Measurements from ENCODE around the gene TALDO1.

TALDO1 gene

DNA sequence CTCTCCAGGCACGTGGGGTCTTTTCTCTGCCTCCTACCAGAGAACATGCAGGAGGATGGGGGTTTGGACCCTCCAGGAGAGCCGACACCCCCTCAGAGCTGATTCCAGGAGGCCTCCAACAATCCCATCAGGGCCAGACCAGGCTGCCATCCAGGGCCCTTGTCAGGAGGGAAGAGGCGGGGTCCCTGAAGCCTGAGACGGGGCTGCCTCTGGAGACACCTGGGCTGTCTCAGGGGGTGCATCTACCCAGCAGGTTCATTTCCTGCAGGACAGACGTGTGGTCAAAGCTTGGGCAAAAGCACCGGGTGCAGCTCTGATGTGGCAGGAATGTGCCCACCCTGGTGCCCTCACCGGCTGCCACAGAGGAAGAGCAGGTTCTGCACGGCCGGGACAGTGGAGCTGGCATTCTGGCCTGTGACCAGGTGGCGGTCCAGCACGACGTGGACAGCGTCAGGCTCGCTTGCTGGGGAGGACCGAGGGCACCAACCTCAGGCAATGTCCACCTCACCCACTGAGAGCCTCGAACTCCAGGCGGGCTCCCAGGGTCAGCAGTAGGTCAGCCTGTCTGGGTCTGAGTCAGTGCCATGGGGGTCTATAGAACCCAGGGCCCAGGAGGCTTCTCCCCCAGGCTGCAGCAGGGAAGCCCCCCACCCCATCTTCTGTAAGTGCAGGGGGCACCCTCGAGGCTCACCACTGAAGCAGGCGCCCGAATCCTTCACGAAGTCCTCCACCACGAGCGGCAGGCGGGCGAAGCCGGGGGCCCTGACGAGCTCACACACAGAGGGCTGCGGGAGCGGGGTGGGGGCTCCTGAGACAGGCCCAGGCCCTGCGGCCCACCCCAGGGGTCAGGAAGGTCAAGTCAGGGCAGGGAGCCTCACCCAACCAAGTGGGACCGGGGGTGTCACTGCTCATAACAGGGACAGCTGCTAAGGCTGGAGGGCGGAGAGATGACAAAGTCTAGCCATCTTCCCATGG, 23.7 kb downstream of the TALDO1 start:
- DNase-seq, result no peak

DNA sequence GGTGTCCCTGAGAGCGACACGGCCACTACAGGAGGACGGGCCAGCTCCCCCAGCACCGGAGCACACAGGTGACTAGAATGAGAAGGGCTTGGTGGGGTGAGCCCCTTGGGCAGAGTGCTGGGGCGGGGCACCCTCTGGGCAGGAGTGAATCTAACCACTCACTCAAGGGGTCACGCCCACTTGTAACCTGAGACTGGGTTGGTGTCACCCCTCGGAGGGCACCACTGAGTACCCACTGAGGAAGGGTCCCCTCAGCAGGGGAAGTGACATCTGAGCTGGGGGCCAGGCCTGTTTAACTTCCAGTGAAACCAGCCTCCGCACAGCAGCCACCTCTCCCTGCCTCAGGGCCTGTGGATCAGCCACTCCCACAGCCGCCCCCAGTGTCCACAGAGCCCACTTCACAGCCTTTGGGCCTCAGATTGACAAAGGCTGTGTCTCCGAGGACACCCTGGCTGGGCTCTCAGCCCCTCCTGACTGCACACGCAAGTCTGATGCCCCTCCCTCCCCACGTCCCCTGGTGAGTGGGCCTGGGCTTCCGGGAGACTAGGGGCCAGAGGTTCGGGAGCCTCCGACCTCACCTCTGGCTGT, 24.4 kb downstream of the TALDO1 start:
- DNase-seq, result no peak

GRCh38 chr11:772429-773390, 25.4 kb downstream of the TALDO1 start:
- no peak for DNase-seq

DNA sequence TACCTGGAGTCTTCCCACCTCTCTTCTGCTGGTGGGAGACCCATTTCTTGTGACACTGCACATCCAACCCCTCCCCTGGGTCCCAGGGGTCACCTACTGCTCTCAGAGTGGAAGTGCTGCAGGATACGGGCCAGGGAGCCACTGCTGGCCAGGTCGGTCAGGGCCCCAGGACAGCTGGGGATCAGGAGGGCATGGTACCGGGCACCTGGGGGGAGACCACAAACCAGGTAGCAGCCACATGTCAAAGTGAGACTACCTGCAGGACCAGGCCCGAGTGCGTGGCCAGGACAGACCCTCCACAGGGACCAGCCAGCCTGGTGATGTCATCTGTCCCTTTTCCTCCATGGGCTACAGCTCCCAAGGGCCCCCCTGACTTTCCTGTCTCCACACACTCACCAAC, 26.2 kb downstream of the TALDO1 start:
- DNase-seq, result no peak

DNA sequence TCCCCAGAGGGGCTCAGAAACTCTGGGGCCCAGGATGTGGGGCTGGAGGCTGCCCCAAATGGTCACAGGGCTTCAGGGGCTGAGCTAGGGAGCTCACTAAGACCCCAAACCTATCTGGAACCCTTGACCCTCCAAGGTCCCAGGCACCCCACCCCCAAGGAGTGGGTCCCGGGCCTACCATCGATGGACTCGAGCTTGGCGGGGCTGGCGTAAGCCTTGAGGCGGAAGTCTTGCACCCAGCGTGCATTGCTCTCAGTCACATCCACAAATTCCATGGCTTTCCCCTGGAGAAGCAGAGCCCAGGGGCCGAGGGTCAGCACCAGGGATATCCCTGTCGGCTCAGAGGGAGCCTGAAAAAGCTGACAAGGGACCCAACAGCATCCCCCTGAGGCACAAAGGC, 26.6 kb downstream of the TALDO1 start:
- DNase-seq, result no peak

DNA sequence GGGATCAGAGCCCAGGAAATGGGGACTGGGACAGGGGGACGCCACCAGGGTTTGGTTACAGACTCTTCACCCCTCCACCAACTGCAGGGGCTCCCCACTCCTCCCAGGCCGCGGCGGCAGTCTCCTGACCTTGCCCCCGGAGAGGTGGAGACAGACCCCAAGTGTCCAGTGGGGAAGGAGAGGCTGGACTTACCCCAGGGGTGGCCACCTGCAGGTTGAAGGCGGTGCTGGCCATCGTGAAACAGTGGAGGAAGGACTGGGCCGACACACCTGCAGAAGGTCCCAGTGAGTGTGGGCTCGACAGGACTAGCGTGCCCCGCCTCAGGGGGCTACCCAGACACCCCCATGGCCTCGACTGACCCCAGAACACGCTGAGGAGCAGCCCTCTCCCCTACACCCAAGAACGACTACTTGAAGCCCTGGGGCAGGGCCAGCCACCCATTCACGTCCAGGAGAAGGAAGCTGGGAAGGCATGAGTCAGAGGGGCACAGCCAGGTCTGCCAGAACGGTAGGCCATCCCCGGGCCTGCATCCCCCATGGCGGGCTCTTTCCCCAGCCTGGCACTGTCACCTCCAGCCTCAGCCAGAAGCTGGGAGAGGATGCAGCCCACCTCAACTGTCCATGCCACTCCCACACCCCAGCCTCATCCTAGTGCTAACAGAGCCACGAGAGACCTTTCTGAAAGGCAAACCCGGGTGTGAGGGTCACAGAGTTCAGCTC, 27.8 kb downstream of the TALDO1 start:
- DNase-seq, result no peak

DNA sequence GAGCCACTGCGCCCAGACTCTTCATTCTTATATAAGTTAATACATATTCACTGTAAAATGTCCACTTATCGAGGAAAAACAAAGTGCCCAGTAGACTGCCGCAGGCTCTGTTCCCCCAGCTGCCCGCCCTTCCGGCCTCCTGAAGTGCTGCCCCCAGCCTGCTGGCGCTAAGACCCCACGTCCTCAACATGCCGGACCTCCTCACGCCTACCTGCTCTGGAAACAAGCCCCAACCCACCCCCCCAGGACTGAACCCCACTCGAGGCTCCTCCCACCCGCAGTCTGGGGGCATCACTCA, 28.9 kb downstream of the TALDO1 start:
- no peak for DNase-seq

DNA sequence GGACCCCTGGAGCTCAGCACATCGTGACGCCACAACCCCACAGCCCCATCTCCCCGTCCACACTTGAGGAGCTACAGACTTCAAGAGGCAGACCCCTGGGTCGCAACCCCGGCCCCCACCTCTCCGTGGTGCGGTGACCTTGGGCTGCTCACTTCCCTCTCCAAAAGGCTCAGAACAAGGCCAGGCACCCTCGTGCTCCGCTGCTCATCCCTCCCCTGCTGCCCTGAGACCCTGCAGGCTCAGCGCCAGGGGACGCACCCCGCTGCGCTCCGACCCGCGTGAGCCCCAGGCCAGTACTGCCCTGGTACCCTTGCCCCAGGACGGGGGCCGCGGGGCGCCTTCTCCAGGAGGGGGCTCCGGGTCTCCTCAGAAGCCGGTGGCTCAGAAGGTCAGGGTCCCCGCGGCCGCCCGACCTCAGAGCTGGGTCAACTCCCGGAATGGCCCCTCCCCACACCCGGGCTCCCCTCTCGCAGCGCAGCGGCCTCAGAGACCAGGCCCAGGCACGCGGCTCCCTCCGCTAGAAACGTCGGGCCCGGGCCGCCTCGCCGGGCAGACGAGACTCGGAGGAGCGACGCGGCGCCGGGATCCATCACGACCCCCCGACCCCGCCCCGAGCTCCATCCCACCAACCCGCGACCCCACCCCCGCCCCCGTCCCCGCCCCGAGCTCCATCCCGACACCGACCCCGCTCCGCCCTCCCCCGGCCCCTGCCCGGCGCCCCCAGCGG, 29.5 kb downstream of the TALDO1 start:
- no peak for DNase-seq

DNA sequence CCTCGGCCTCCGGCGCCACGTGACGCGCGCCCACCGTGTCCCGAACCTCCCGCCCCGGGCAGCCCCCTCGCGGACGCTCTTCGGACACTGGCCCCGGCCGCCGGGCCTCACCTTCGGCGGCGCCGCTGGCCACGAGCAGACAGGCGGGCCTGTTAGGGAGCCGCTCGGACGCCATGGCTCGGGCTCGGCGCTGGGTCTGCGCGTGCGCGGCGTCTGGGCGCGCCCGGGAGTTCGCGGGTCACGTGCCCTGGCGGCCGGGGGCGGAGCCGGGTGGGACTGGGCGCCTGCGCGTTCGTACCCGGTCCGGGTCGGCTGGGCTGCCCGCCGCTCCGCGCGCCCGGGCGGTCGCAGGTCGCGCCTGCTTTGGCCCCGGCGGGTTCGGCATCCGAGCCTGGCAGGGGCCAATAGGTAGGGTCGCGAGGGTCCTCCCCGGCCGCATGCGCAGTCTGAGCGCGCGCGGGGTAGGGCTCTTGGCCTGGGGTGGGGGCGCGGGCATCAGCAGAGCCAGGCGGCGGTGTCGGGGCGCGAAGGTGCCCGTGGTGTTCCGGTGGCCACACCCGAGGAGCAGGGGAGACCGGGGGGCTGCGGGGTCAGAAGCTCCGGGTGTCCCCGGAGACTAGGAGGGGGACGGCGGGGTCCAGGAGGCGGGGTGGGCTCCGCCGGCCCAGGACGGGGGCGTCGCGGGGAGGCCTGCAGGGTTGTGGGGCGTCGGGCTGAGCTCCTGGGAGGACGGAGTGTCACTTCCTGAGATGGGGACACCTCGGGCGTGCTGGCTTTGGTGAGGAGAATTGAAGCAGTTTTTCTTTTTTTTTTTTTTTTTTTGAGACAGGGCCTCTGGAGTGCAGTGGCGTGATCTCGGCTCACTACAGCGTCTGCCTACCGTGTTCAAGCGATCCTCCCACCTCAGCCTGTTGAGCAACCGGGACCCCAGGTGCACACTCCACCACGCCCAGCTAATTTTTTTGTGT, 30.3 kb downstream of the TALDO1 start, which contains the start of gene GATD1:
GATD1 (minus strand) TSS at position 200 of the 968 bp plus-strand sequence; CDS start at position 175, 25 bp downstream.
- DNase-seq, result peak; percentile 94

DNA sequence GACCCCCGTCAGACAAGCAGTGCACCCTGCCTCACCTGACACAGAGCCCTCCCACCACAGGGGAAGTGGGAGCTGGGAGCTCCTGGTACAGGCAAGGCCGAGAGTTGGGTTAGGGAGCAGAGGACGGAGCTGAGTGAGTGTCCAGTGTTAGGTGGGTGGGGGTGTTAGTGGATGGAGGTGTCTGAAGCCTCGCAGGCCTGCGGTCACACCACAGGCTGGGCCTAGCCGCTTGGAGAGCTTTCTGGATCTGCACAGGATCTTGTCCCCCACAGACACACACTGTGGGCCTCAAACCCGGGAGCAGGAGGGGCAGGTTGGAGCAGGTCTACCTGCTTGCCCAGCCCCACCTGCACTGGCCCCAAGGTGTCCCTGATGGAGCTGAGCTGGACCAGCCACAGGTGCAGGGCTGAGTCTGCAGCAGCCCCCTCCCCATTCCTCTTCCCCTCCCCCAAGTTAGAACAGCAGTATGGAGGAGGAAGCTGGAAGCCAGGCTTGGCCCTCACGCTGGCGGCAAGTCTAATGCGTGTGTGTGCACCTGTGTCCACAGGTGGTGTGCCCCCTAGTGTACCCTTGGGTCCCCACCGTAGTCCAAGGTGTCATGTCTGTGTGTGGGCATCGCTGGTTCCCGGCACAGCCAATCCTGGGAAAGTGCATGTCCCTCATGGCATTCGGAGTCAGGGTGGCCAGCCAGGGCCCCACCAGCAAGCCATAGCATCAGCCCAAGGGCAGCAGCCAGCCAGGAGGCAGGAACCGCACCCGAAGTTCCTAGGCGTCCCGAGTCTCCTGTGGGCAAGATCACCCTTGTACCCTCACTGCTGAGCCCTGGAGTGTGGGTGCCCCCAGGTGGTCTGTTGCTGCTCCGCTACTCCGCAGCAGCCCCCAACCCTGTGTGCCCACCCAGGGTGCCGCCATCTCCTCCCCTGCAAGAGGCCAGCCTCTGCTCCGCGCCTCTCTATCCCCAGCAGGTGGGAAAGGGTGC, 32.0 kb downstream of the TALDO1 start:
- DNase-seq, result no peak

DNA sequence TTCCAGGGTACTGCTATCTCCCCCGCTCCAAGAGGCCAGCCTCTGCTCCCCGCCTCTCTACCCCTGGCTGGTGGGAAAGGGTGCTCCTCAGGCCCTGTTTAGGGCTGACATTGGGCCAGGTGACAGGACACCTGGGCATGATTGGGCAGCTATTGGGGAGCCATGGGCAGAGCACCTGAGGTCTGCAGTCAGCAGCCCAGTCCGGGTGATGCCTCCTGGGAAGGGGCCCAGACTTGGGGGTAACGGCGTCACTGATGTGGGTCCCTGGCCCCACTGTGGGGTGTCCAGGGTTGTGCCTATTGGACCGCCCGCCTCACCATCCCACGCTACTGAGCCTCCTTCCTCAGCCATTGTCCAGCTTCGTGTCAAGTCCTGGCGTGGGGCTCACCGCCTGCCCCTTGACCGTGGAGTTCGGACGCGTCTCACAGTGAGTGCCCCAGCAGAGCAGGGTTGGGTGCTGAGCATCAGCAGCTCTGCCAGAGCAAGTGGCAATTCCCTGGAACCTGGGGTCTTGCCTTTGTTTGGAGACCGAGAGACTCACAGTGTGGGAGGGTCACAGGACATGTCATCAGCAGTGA, 32.8 kb downstream of the TALDO1 start:
- no peak for DNase-seq

DNA sequence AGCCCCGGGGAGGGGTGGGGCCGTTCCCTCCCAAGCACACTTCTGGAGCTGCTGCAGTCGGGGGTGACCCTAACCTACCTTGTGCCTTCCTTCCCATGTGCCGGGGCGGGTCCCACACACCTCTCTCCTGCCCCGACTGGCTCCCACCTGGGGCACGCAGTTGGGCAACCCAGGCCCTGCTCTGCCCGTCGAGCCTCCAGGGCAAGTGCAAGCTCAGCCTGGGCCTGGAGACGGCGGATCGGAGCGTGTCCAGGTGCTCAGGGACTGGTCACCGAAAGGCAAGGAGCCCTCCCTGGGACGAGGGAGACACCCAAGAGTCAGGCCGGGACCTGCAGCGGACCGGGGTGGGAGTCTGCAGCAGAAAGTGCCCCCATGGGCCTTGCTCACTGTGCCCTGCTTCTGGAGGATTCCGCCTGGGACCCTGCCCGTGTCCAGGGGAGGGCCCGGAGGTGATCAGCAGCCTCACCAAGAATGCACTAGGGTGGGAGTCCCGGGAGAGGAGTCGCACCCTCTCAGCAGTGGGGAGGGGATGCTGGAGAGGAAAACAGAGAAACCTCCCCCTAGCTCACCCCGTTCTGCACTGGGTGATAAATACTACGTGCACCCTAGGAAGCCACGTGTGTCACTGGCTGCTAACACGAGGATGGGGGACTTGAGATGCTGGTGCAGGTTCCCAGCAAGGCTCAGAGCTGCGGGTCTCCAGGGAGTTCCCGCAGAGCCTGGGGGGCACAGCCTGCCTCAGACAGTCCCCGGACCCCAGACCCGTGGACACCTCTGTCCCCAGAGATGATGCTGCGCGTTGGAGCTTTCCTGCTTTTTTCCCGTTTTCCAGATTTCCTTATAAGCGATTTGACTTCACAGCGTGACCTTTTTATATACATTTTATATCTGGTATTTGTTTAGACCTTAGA, 35.3 kb downstream of the TALDO1 start:
- no peak for DNase-seq

DNA sequence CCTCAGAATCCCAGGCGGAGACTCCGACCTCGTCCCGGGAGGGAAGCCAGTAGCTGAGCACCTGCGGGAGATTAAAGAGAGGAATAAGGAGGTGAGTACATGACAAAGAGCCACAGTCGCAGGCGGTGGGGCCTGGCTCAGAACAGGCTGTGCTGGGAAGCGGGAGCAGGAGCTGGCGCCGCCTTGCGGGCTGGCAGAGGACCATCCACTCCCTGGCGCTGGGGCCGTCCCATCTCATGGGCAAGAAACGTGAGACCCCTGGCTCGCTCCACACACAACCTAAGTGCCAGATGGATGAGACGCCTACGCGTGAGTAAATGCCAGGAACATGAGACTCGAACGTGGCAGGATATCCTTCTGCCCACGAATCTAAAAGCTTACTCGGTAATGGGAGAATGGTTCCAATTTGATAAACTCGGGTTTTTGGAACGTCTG, 36.3 kb downstream of the TALDO1 start:
- DNase-seq, result peak; percentile 51

- no peak for DNase-seq
Measured at GRCh38 chr11:786235-787083, 39.2 kb downstream of the TALDO1 start.

DNA sequence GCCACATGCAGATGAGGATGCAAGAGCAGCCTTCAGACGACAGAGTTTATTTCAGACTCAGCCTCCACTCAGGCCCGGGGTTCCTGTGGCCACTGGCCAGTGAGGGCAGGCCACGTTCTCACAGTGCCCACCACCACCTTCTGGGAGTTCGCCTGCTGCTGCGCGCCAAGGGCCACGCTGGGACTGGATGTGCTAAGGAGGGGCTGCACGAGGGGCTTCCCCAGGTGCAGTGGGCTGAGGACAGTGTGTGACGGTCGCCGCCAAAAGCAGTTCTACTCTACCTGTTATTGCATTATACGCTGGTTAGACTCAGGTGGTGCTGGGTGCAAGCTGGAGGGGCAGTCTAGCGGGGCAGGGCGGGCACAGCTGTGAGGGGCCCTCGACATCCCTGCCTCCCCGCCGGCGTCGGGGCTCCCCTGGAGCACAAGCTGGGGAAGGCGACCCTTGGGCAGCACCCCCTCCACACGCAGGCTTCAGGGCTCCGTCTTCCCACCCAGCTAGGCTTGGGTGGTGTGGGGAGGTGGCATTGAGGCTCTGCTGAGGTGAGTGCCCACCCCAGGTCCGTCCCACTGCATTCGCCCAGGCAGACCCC, 39.9 kb downstream of the TALDO1 start:
- no peak for DNase-seq

DNA sequence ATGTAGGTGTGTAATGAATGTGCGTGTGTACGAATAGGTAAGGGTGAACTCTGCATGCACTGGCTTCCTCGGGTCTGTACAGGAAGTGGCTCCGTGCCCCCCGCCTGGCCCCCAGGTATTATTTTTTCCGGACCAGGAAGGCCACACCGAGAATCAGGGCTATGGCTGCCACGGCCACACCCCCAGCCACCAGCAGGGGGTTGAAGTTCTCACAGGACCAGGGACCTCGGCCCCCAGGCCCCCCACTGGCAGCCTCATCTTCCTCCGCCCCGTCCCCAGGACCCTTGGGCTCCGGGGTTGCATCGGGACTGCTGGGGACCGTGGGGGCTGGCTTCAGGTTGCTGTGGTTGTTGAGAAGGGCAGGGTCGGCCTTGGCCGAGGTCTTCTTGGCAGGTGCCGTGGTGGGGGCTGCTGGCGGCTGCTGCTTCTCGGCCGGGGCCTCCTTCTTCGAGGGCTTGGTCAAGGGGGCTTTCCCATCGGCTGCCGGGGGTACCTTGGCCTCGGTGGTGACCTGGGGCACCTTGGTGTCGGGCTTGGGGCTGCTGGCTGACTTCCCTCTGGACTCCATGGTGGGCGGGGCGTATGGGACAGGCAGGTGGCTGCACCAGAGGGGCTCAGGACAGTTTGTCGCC, 40.9 kb downstream of the TALDO1 start:
- DNase-seq, result no peak
